Upper lobe of left lung (tissue), 4 donors: Measurements from ENCODE around the gene ESRRG.

ENCODE experiments used
- POLR2A ChIP-seq, 4 donors: fragments of 450-650 bp; IDR thresholded peaks; one replicate each; pipeline ENCODE4 v1.5.1; 2016 to 2017; ENCODE audit warnings: antibody characterized with exemption in 4 of 4, mild to moderate bottlenecking in 2 of 4
- POLR2AphosphoS5 ChIP-seq, 2 donors: sonication (generic); formaldehyde crosslinking; IDR thresholded peaks; one replicate each; pipeline ENCODE4 v1.5.1; 2017; ENCODE audit warnings: antibody characterized with exemption in 2 of 2
- TF ChIP-seq, protein P1 (sequence below), 6 experiments: fragments of 450-650 bp in 4 of 6; fragments of 200-600 bp in 2 of 6; sonication (generic) in 2 of 6; IDR thresholded peaks; one replicate each; pipeline ENCODE4 v1.5.1; 2016 to 2019; ENCODE audit warnings: antibody characterized with exemption in 6 of 6

DNA sequence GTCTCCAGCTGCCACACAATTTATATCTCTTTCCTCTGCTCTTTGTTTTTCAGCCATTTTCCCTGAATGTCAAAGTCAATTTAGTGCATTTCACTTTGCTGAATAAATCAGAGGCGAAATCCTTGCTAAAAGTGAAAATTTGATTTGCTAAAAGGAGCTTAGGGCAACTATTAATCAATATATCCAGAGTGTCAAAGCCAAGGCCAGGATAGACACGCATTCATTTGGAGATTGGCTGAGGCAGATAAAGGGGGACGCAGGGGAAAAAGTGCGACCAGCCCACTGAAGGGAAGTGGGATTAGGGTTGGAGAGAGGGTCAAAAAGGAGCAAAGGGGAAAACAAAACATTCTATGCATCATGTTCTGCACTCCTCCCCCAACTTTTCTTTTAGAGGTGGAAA is 167.6 kb downstream of the ESRRG start:
- TF ChIP-seq, protein P1, sequence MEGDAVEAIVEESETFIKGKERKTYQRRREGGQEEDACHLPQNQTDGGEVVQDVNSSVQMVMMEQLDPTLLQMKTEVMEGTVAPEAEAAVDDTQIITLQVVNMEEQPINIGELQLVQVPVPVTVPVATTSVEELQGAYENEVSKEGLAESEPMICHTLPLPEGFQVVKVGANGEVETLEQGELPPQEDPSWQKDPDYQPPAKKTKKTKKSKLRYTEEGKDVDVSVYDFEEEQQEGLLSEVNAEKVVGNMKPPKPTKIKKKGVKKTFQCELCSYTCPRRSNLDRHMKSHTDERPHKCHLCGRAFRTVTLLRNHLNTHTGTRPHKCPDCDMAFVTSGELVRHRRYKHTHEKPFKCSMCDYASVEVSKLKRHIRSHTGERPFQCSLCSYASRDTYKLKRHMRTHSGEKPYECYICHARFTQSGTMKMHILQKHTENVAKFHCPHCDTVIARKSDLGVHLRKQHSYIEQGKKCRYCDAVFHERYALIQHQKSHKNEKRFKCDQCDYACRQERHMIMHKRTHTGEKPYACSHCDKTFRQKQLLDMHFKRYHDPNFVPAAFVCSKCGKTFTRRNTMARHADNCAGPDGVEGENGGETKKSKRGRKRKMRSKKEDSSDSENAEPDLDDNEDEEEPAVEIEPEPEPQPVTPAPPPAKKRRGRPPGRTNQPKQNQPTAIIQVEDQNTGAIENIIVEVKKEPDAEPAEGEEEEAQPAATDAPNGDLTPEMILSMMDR (IDR thresholded peaks at IDR 0.05) = no peak
- no peak for TF ChIP-seq POLR2AphosphoS5 (IDR thresholded peaks at IDR 0.05)
- TF ChIP-seq POLR2A (IDR thresholded peaks at IDR 0.05) = no peak
